ENCODE results near the gene TCEA2. TPM values are rescaled to one million over a fixed set of nuclear protein-coding genes. Genes with fewer than 3 reads are reported as not detected.

TCEA2 gene
- total RNA-seq, 4 donors from 2014 or later = 5.6 to 94.3 (median 14.8) TPM

GRCh38 chr20:64109831-64110391 lies 46.9 kb downstream of the TCEA2 start:
- H3K36me3 ChIP-seq = no peaks in the 10 kb centered on the region
- WGBS, 2 donors (ENCODE audit: low coverage in 1 of 2) = 73% methylated on average over 16 of the region's 16 CpGs; no CpG with 5 or more reads in 1 of the 2 donors
- H3K4me3 ChIP-seq = no peak overlapping the region
- H3K27me3 ChIP-seq = peaks cover 2% of the 10 kb centered on the region
- H3K27ac ChIP-seq = no peak overlapping the region
- H3K4me1 ChIP-seq = no peaks in the 10 kb centered on the region
- in situ Hi-C loops (cut with MboI; ENCODE audit: low pct_ligation_motif_present in 1 of 4, low pct_unique_long_range_greater_than_20kb in 1 of 4, low sequenced_read_pairs in 3 of 4) (no loop called here), intact Hi-C loops (cut with DNase I; ENCODE audit: low total_unique reads) (loop anchor here (5.0 kb wide), 1 partner anchor 73 kb away; the partner anchor contains the start of gene C20orf204)
- peak; percentile 3 for DNase-seq
- TF ChIP-seq EP300 (IDR thresholded peaks at IDR 0.05; ENCODE audit: low read depth) (no peak), POLR2A (IDR thresholded peaks at IDR 0.05) (no peak), CTCF (IDR thresholded peaks at IDR 0.05) (no peak), POLR2AphosphoS5 (IDR thresholded peaks at IDR 0.05) (no peak)
- H3K9me3 ChIP-seq = no peaks in the 10 kb centered on the region

- WGBS, 2 donors (ENCODE audit: low coverage in 1 of 2) = 86% methylated on average over 9 of the region's 10 CpGs; no CpG with 5 or more reads in 1 of the 2 donors
- Histone ChIP-seq H3K4me3 (no peak overlapping the region), H3K9me3 (no peaks in the 10 kb centered on the region), H3K4me1 (no peaks in the 10 kb centered on the region), H3K27me3 (peaks cover 2% of the 10 kb centered on the region), H3K36me3 (no peaks in the 10 kb centered on the region), H3K27ac (no peak overlapping the region)
- peak; percentile 2 for DNase-seq
- intact Hi-C loops (cut with DNase I; ENCODE audit: low total_unique reads) (loop anchor here (5.0 kb wide), 1 partner anchor 73 kb away; the partner anchor contains the start of gene C20orf204), in situ Hi-C loops (cut with MboI; ENCODE audit: low pct_ligation_motif_present in 1 of 4, low pct_unique_long_range_greater_than_20kb in 1 of 4, low sequenced_read_pairs in 3 of 4) (no loop called here)
- TF ChIP-seq CTCF (IDR thresholded peaks at IDR 0.05) = no peak
- TF ChIP-seq POLR2AphosphoS5 (IDR thresholded peaks at IDR 0.05) = no peak
Measured at GRCh38 chr20:64110411-64111068, 47.5 kb downstream of the TCEA2 start.

- Histone ChIP-seq H3K27ac (no peak overlapping the region), H3K36me3 (no peaks in the 10 kb centered on the region), H3K27me3 (peaks cover 2% of the 10 kb centered on the region), H3K4me3 (no peak overlapping the region), H3K4me1 (no peaks in the 10 kb centered on the region), H3K9me3 (no peaks in the 10 kb centered on the region)
- intact Hi-C loops (cut with DNase I; ENCODE audit: low total_unique reads) = loop anchor here (5.0 kb wide), 1 partner anchor 75 kb away; the partner anchor contains the start of gene C20orf204
- peak; percentile 3 for DNase-seq
- no peak for TF ChIP-seq POLR2A (IDR thresholded peaks at IDR 0.05)
- in situ Hi-C loops (cut with MboI; ENCODE audit: low pct_ligation_motif_present in 1 of 4, low pct_unique_long_range_greater_than_20kb in 1 of 4, low sequenced_read_pairs in 3 of 4) = no loop called here
- WGBS, 2 donors (ENCODE audit: low coverage in 1 of 2) = 60 to 74% methylated on average over 2 to 18 of the region's 19 CpGs
Measured at GRCh38 chr20:64111841-64112641, 49.0 kb downstream of the TCEA2 start.

- DNase-seq = peak; percentile 2
- H3K27ac ChIP-seq = no peak overlapping the region
- in situ Hi-C loops (cut with MboI; ENCODE audit: low pct_ligation_motif_present in 1 of 4, low pct_unique_long_range_greater_than_20kb in 1 of 4, low sequenced_read_pairs in 3 of 4) = no loop called here
- no peak overlapping the region for H3K4me3 ChIP-seq
- intact Hi-C loops (cut with DNase I; ENCODE audit: low total_unique reads) = loop anchor here (5.0 kb wide), 1 partner anchor 76 kb away; the partner anchor contains the start of gene C20orf204
- no peaks in the 10 kb centered on the region for H3K36me3 ChIP-seq
- H3K27me3 ChIP-seq = peaks cover 2% of the 10 kb centered on the region
- 78% methylated on average over 18 of the region's 18 CpGs; no CpG with 5 or more reads in 1 of the 2 donors for WGBS, 2 donors (ENCODE audit: low coverage in 1 of 2)
- H3K9me3 ChIP-seq = no peaks in the 10 kb centered on the region
- no peaks in the 10 kb centered on the region for H3K4me1 ChIP-seq
- TF ChIP-seq CTCF (IDR thresholded peaks at IDR 0.05) (no peak), POLR2A (IDR thresholded peaks at IDR 0.05) (no peak), POLR2AphosphoS5 (IDR thresholded peaks at IDR 0.05) (no peak), EP300 (IDR thresholded peaks at IDR 0.05; ENCODE audit: low read depth) (no peak)
Measured at GRCh38 chr20:64112691-64113443, 49.9 kb downstream of the TCEA2 start.
